Measurements from ENCODE around the gene FREM1. TPM values are rescaled to one million over a fixed set of nuclear protein-coding genes. Genes with fewer than 3 reads are reported as not detected.

The FREM1 gene
- total RNA-seq, 1 experiment from 2014 or later: not detected

- no peak for DNase-seq (ENCODE audit: low read depth)
These were observed 205.9 kb downstream of the FREM1 start for GRCh38 chr9:14704281-14704680.

- DNase-seq (ENCODE audit: low read depth): no peak
These were observed 208.0 kb downstream of the FREM1 start for GRCh38 chr9:14702200-14702720.

- peak; percentile 54 for DNase-seq (ENCODE audit: low read depth)
These were observed 216.9 kb downstream of the FREM1 start, which contains the start of gene ZDHHC21 for GRCh38 chr9:14693251-14693861. Gene ZDHHC21, minus strand, starts transcription at chr9:14693432. Its CDS starts 19,092 bp downstream, at chr9:14674340.

- peak; percentile 1 for DNase-seq (ENCODE audit: low read depth)
These were observed 217.6 kb downstream of the FREM1 start for GRCh38 chr9:14692470-14693250.

- no peak for DNase-seq (ENCODE audit: low read depth)
These were observed 219.1 kb downstream of the FREM1 start for GRCh38 chr9:14690948-14691730.

- peak; percentile 26 for DNase-seq (ENCODE audit: low read depth)
These were observed 223.0 kb downstream of the FREM1 start for GRCh38 chr9:14687042-14687719.

GRCh38 chr9:14686168-14686567 lies 224.1 kb downstream of the FREM1 start:
- no peak for DNase-seq (ENCODE audit: low read depth)

Other genes with a start within 250 kb of the FREM1 start
- gene ZDHHC21, start 217.0 kb downstream of the FREM1 start, total RNA-seq (2014; rRNA removed; shearing (Covaris generic)): 3.4 and 4.9 TPM in 2 replicates
- not detected in 2 replicates for gene CER1, start 187.7 kb downstream of the FREM1 start, total RNA-seq (2014; rRNA removed; shearing (Covaris generic))

All from Daoy (cell line).